ENCODE data around the gene MYL11. TPM values are rescaled to one million over a fixed set of nuclear protein-coding genes. Genes with fewer than 3 reads are reported as not detected.

The MYL11 gene
- total RNA-seq, 2 experiments from 2014 or later: 0.67 to 0.86 TPM

- Mint-ChIP-seq H3K27ac (peak overlapping the region; percentile 65), H3K4me1 (ENCODE audit: low read depth) (peaks cover 30% of the 10 kb centered on the region), H3K36me3 (ENCODE audit: low read depth) (peaks cover 19% of the 10 kb centered on the region), H3K4me3 (no peak overlapping the region), H3K9me3 (no peaks in the 10 kb centered on the region), H3K27me3 (ENCODE audit: low read depth) (no peaks in the 10 kb centered on the region)
- no peak for DNase-seq
- CTCF ChIA-PET: interaction anchor here (0.6 to 0.7 kb wide), 3 partner anchors 13 to 176 kb away, joined by 3 to 4 read pairs (median 3); no protein-coding TSS in a partner anchor
- intact Hi-C loops (cut with micrococcal nuclease): no loop called here
These were observed 25.7 kb upstream of the MYL11 start for GRCh38 chr16:30348929-30349328.

GRCh38 chr16:30349675-30350074 lies 24.9 kb upstream of the MYL11 start:
- intact Hi-C loops (cut with micrococcal nuclease): no loop called here
- Mint-ChIP-seq H3K27me3 (ENCODE audit: low read depth) (no peaks in the 10 kb centered on the region), H3K4me3 (no peak overlapping the region), H3K27ac (peak overlapping the region; percentile 65), H3K4me1 (ENCODE audit: low read depth) (peaks cover 37% of the 10 kb centered on the region), H3K36me3 (ENCODE audit: low read depth) (peaks cover 23% of the 10 kb centered on the region), H3K9me3 (no peaks in the 10 kb centered on the region)
- DNase-seq: no peak
- CTCF ChIA-PET: no interaction called here

GRCh38 chr16:30350134-30350871 lies 24.3 kb upstream of the MYL11 start:
- Mint-ChIP-seq H3K9me3 (no peaks in the 10 kb centered on the region), H3K27me3 (ENCODE audit: low read depth) (no peaks in the 10 kb centered on the region), H3K4me1 (ENCODE audit: low read depth) (peaks cover 38% of the 10 kb centered on the region), H3K4me3 (no peak overlapping the region), H3K36me3 (ENCODE audit: low read depth) (peaks cover 23% of the 10 kb centered on the region), H3K27ac (peak overlapping the region; percentile 74)
- DNase-seq: no peak
- CTCF ChIA-PET: interaction anchor here (0.5 kb wide), 1 partner anchor 36 kb away, joined by 4 read pairs; no protein-coding TSS in a partner anchor
- intact Hi-C loops (cut with micrococcal nuclease): no loop called here

GRCh38 chr16:30351001-30351441 lies 23.6 kb upstream of the MYL11 start:
- Mint-ChIP-seq H3K36me3 (ENCODE audit: low read depth) (peaks cover 23% of the 10 kb centered on the region), H3K4me1 (ENCODE audit: low read depth) (peaks cover 42% of the 10 kb centered on the region), H3K27ac (peak overlapping the region; percentile 74), H3K4me3 (no peak overlapping the region), H3K9me3 (no peaks in the 10 kb centered on the region), H3K27me3 (ENCODE audit: low read depth) (no peaks in the 10 kb centered on the region)
- intact Hi-C loops (cut with micrococcal nuclease): no loop called here
- no peak for DNase-seq
- CTCF ChIA-PET: interaction anchor here (0.5 kb wide), 1 partner anchor 35 kb away, joined by 4 read pairs; no protein-coding TSS in a partner anchor

- H3K36me3 Mint-ChIP-seq (ENCODE audit: low read depth): peaks cover 23% of the 10 kb centered on the region
- peaks cover 48% of the 10 kb centered on the region for H3K4me1 Mint-ChIP-seq (ENCODE audit: low read depth)
- intact Hi-C loops (cut with micrococcal nuclease): no loop called here
- CTCF ChIA-PET: no interaction called here
- H3K4me3 Mint-ChIP-seq: no peak overlapping the region
- no peak overlapping the region for H3K27ac Mint-ChIP-seq
- H3K9me3 Mint-ChIP-seq: no peaks in the 10 kb centered on the region
- no peaks in the 10 kb centered on the region for H3K27me3 Mint-ChIP-seq (ENCODE audit: low read depth)
- no peak for DNase-seq
These were observed 22.8 kb upstream of the MYL11 start for GRCh38 chr16:30351586-30352419.

GRCh38 chr16:30352488-30353401 lies 21.9 kb upstream of the MYL11 start:
- H3K4me1 Mint-ChIP-seq (ENCODE audit: low read depth): peaks cover 53% of the 10 kb centered on the region
- no peak for DNase-seq
- no peaks in the 10 kb centered on the region for H3K9me3 Mint-ChIP-seq
- no peaks in the 10 kb centered on the region for H3K27me3 Mint-ChIP-seq (ENCODE audit: low read depth)
- H3K27ac Mint-ChIP-seq: peak overlapping the region; percentile 5
- intact Hi-C loops (cut with micrococcal nuclease): no loop called here
- H3K4me3 Mint-ChIP-seq: no peak overlapping the region
- peaks cover 25% of the 10 kb centered on the region for H3K36me3 Mint-ChIP-seq (ENCODE audit: low read depth)
- CTCF ChIA-PET: no interaction called here

- Mint-ChIP-seq H3K9me3 (no peaks in the 10 kb centered on the region), H3K27me3 (ENCODE audit: low read depth) (no peaks in the 10 kb centered on the region), H3K4me3 (peak overlapping the region; percentile 94), H3K36me3 (ENCODE audit: low read depth) (peaks cover 25% of the 10 kb centered on the region), H3K4me1 (ENCODE audit: low read depth) (peaks cover 53% of the 10 kb centered on the region), H3K27ac (peak overlapping the region; percentile 96)
- intact Hi-C loops (cut with micrococcal nuclease): loop anchor here (2.0 kb wide), 1 partner anchor 25 kb away; no protein-coding TSS in a partner anchor
- no peak for DNase-seq
- CTCF ChIA-PET: interaction anchor here (1.3 to 1.5 kb wide), 2 partner anchors 29 to 56 kb away, joined by 3 to 5 read pairs; partner anchors contain the start of gene SEPTIN1
These were observed 21.0 kb upstream of the MYL11 start for GRCh38 chr16:30353438-30354129.

GRCh38 chr16:30354423-30355143 lies 20.0 kb upstream of the MYL11 start:
- Mint-ChIP-seq H3K4me1 (ENCODE audit: low read depth) (peaks cover 53% of the 10 kb centered on the region), H3K27me3 (ENCODE audit: low read depth) (no peaks in the 10 kb centered on the region), H3K36me3 (ENCODE audit: low read depth) (peaks cover 30% of the 10 kb centered on the region), H3K4me3 (peak overlapping the region; percentile 94), H3K9me3 (no peaks in the 10 kb centered on the region), H3K27ac (peak overlapping the region; percentile 96)
- intact Hi-C loops (cut with micrococcal nuclease): loop anchor here (1.0 to 2.0 kb wide), 3 partner anchors 16 to 24 kb away; partner anchors contain the start of gene TBC1D10B
- CTCF ChIA-PET: interaction anchor here (0.8 to 1.5 kb wide), 3 partner anchors 28 to 274 kb away, joined by 3 to 5 read pairs (median 3); partner anchors contain the start of gene SEPTIN1
- no peak for DNase-seq

- Mint-ChIP-seq H3K9me3 (no peaks in the 10 kb centered on the region), H3K4me1 (ENCODE audit: low read depth) (peaks cover 47% of the 10 kb centered on the region), H3K27ac (peak within 1 kb of the TSS; percentile 96), H3K4me3 (peak within 1 kb of the TSS; percentile 94), H3K36me3 (ENCODE audit: low read depth) (peaks cover 27% of the 10 kb centered on the region), H3K27me3 (ENCODE audit: low read depth) (no peaks in the 10 kb centered on the region)
- DNase-seq: peak; percentile 97
- intact Hi-C loops (cut with micrococcal nuclease): loop anchor here (1.0 to 2.0 kb wide), 3 partner anchors 15 to 23 kb away; partner anchors contain the start of gene TBC1D10B
- CTCF ChIA-PET: interaction anchor here (0.8 to 1.5 kb wide), 3 partner anchors 27 to 274 kb away, joined by 3 to 5 read pairs (median 3); partner anchors contain the start of gene SEPTIN1
These were observed 19.3 kb upstream of the MYL11 start, which contains the start of gene CD2BP2 for GRCh38 chr16:30355144-30355953. CD2BP2 (minus strand) TSS chr16:30355308; CDS start chr16:30354681, 627 bp downstream.

GRCh38 chr16:30355954-30356308 lies 18.7 kb upstream of the MYL11 start:
- Mint-ChIP-seq H3K27ac (peak overlapping the region; percentile 96), H3K36me3 (ENCODE audit: low read depth) (peaks cover 25% of the 10 kb centered on the region), H3K9me3 (no peaks in the 10 kb centered on the region), H3K4me3 (peak overlapping the region; percentile 94), H3K4me1 (ENCODE audit: low read depth) (peaks cover 41% of the 10 kb centered on the region), H3K27me3 (ENCODE audit: low read depth) (no peaks in the 10 kb centered on the region)
- DNase-seq: no peak
- intact Hi-C loops (cut with micrococcal nuclease): loop anchor here (1.0 to 2.0 kb wide), 3 partner anchors 14 to 23 kb away; partner anchors contain the start of gene TBC1D10B
- CTCF ChIA-PET: no interaction called here
